ENCODE data around the gene ADI1. TPM values are rescaled to one million over a fixed set of nuclear protein-coding genes. Genes with fewer than 3 reads are reported as not detected.

Gene ADI1
- total and polyA plus RNA-seq, 2 experiments from 2014 or later = 106 to 204 TPM

GRCh38 chr2:3469486-3469885 lies 49.8 kb downstream of the ADI1 start:
- no peaks in the 10 kb centered on the region for H3K36me3 ChIP-seq (replicated peaks; ENCODE audit: insufficient read depth, low read depth)
- no peak for TF ChIP-seq EZH2phosphoT487 (IDR thresholded peaks at IDR 0.05; ENCODE audit: low read depth, severe bottlenecking, unreplicated experiment)
- TF ChIP-seq EZH2 (IDR thresholded peaks at IDR 0.05; ENCODE audit: borderline replicate concordance) = no peak
- no peak for TF ChIP-seq CTCF (IDR thresholded peaks at IDR 0.05; ENCODE audit: poor library complexity)
- 98% methylated on average over 7 of the region's 7 CpGs for WGBS (ENCODE audit: low lambda C conversion rate, missing lambda C conversion rate)
- peak overlapping the region; percentile 44 for H3K27ac ChIP-seq
- DNase-seq (ENCODE audit: low spot score) = no peak
- H2AFZ ChIP-seq = no peak overlapping the region
- H4K20me1 ChIP-seq (ENCODE audit: insufficient read depth, poor library complexity, severe bottlenecking) = no peaks in the 10 kb centered on the region
- H3K4me1 ChIP-seq (ENCODE audit: insufficient read depth) = no peaks in the 10 kb centered on the region
- no peak overlapping the region for H3K4me2 ChIP-seq
- H3K27me3 ChIP-seq = no peaks in the 10 kb centered on the region
- no peaks in the 10 kb centered on the region for H3K79me2 ChIP-seq
- H3K9me2 ChIP-seq (replicated peaks; ENCODE audit: insufficient read depth) = no peaks in the 10 kb centered on the region
- no peak overlapping the region for H3K4me3 ChIP-seq
- H3K9me3 ChIP-seq (ENCODE audit: low read depth) = no peaks in the 10 kb centered on the region

GRCh38 chr2:3468296-3468988 lies 50.9 kb downstream of the ADI1 start:
- no peak overlapping the region for H2AFZ ChIP-seq
- H3K4me3 ChIP-seq = no peak overlapping the region
- no peaks in the 10 kb centered on the region for H3K4me1 ChIP-seq (ENCODE audit: insufficient read depth)
- H3K36me3 ChIP-seq (replicated peaks; ENCODE audit: insufficient read depth, low read depth) = no peaks in the 10 kb centered on the region
- TF ChIP-seq EZH2 (IDR thresholded peaks at IDR 0.05; ENCODE audit: borderline replicate concordance) (no peak), EZH2phosphoT487 (IDR thresholded peaks at IDR 0.05; ENCODE audit: low read depth, severe bottlenecking, unreplicated experiment) (no peak), CTCF (IDR thresholded peaks at IDR 0.05; ENCODE audit: poor library complexity) (no peak)
- DNase-seq (ENCODE audit: low spot score) = no peak
- no peaks in the 10 kb centered on the region for H3K9me2 ChIP-seq (replicated peaks; ENCODE audit: insufficient read depth)
- 95% methylated on average over 31 of the region's 31 CpGs for WGBS (ENCODE audit: low lambda C conversion rate, missing lambda C conversion rate)
- H3K27ac ChIP-seq = no peak overlapping the region
- H4K20me1 ChIP-seq (ENCODE audit: insufficient read depth, poor library complexity, severe bottlenecking) = no peaks in the 10 kb centered on the region
- H3K4me2 ChIP-seq = no peak overlapping the region
- no peaks in the 10 kb centered on the region for H3K79me2 ChIP-seq
- H3K27me3 ChIP-seq = no peaks in the 10 kb centered on the region
- H3K9me3 ChIP-seq (ENCODE audit: low read depth) = no peaks in the 10 kb centered on the region

GRCh38 chr2:3467654-3468053 lies 51.7 kb downstream of the ADI1 start:
- no peaks in the 10 kb centered on the region for H4K20me1 ChIP-seq (ENCODE audit: insufficient read depth, poor library complexity, severe bottlenecking)
- H3K4me3 ChIP-seq = no peak overlapping the region
- H3K9me3 ChIP-seq (ENCODE audit: low read depth) = no peaks in the 10 kb centered on the region
- no peak overlapping the region for H2AFZ ChIP-seq
- H3K27ac ChIP-seq = no peak overlapping the region
- no peak for TF ChIP-seq CTCF (IDR thresholded peaks at IDR 0.05; ENCODE audit: poor library complexity)
- no peak for TF ChIP-seq EZH2phosphoT487 (IDR thresholded peaks at IDR 0.05; ENCODE audit: low read depth, severe bottlenecking, unreplicated experiment)
- no peak for TF ChIP-seq EZH2 (IDR thresholded peaks at IDR 0.05; ENCODE audit: borderline replicate concordance)
- no peak overlapping the region for H3K4me2 ChIP-seq
- no peaks in the 10 kb centered on the region for H3K79me2 ChIP-seq
- 97% methylated on average over 15 of the region's 15 CpGs for WGBS (ENCODE audit: low lambda C conversion rate, missing lambda C conversion rate)
- H3K36me3 ChIP-seq (replicated peaks; ENCODE audit: insufficient read depth, low read depth) = no peaks in the 10 kb centered on the region
- H3K4me1 ChIP-seq (ENCODE audit: insufficient read depth) = no peaks in the 10 kb centered on the region
- H3K27me3 ChIP-seq = no peaks in the 10 kb centered on the region
- no peak for DNase-seq (ENCODE audit: low spot score)
- H3K9me2 ChIP-seq (replicated peaks; ENCODE audit: insufficient read depth) = no peaks in the 10 kb centered on the region
